Lower leg skin (tissue), 4 donors: ENCODE measurements around the gene ITM2A. TPM values are rescaled to one million over a fixed set of nuclear protein-coding genes. Genes with fewer than 3 reads are reported as not detected.

Source experiments
- DNase-seq, 2 donors: peaks; one replicate each; pipeline ENCODE4 v3.0.0-alpha.2; 2019; ENCODE audit warnings: low spot score in 2 of 2
- H3K4me3 ChIP-seq: fragments of 200-600 bp; sonication (generic); 2 replicates; pipeline ENCODE4 v1.5.1; 2017; ENCODE audit warnings: mild to moderate bottlenecking, low read depth; ENCODE audit not compliant: poor library complexity, severe bottlenecking
- POLR2A ChIP-seq, 2 donors: fragments of 450-650 bp; IDR thresholded peaks; one replicate each; pipeline ENCODE4 v1.6.1; 2016 to 2017; ENCODE audit warnings: antibody characterized with exemption in 2 of 2, mild to moderate bottlenecking in 1 of 2, moderate library complexity in 1 of 2
- WGBS, 2 donors: methylation state at CpG; one replicate each; pipeline ENCODE4 v1.1.5; 2018; 5-methylcytosine and 5-hydroxymethylcytosine counted together
- intact Hi-C: fragments of 100-400 bp; cut with DNase I; formaldehyde crosslinking; loops from one replicate; pipeline ENCODE4 v1.15.0; 2023; ENCODE audit warnings: low total_unique reads
- total RNA-seq, 4 donors: library from RNA; depleted of rRNA; stranded (reverse); fragments of >200 nt; gene quantifications; one replicate each; pipeline ENCODE4 v1.1.0, GENCODE V29; 2016
- TF ChIP-seq, protein P1 (sequence below), 3 donors: fragments of 450-650 bp; IDR thresholded peaks; one replicate each; pipeline ENCODE4 v1.5.1; 2016; ENCODE audit warnings: antibody characterized with exemption in 3 of 3, mild to moderate bottlenecking in 3 of 3, moderate library complexity in 2 of 3

ITM2A gene
- 10 to 100 TPM; 15.8 to 40.0 (median 21.4) TPM for total RNA-seq

DNA sequence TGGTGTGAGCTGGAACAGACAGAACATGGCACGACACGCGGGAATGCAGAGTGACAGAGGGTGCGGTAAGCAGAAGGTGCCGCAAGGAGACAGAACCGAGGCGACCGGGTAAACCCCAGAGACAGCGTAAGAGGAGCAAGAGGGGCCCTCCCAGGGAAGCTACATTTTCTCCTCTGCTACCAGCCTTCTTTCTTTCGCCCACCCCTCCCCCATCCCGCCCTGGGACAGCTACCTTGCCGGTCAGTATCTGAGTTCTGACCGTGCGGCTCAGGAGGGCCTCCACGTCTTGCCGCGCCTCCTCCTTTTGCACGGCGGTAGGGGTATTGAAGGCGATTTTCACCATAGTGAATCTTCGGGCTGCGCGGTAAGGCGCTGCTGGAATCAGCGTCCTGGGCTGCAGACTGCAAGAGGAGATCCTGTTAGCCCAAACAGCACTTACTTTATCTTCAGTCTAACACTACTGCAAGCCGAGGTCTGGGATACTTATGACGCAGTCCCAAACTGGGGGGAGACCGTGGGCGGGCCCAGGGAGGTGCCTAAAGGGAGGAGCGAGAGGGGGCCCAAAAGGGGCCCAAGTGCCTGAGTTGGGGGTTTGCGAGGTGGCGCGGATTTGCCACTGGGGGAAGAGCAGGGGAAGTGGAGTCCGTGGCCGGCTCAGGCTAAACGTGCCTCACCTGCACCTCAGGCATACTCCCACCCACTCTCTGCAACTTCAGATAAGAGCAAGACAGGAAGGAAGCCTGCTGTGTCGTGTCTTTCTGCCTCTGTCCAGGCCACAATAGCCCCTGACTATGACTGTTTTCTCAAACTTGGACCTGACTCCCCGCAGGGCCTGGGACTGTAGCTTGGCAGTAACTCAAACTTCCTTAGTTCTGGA is at the start of gene ITM2A:
ITM2A (minus strand) TSS at position 462 of the 877 bp plus-strand sequence; CDS start at position 343, 119 bp downstream.
- H3K4me3 ChIP-seq, result peak within 1 kb of the TSS; percentile 38
- DNase-seq, result peak; percentile 14 to 87
- TF ChIP-seq, protein P1, sequence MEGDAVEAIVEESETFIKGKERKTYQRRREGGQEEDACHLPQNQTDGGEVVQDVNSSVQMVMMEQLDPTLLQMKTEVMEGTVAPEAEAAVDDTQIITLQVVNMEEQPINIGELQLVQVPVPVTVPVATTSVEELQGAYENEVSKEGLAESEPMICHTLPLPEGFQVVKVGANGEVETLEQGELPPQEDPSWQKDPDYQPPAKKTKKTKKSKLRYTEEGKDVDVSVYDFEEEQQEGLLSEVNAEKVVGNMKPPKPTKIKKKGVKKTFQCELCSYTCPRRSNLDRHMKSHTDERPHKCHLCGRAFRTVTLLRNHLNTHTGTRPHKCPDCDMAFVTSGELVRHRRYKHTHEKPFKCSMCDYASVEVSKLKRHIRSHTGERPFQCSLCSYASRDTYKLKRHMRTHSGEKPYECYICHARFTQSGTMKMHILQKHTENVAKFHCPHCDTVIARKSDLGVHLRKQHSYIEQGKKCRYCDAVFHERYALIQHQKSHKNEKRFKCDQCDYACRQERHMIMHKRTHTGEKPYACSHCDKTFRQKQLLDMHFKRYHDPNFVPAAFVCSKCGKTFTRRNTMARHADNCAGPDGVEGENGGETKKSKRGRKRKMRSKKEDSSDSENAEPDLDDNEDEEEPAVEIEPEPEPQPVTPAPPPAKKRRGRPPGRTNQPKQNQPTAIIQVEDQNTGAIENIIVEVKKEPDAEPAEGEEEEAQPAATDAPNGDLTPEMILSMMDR (IDR thresholded peaks at IDR 0.05), result no peak
- TF ChIP-seq POLR2A (IDR thresholded peaks at IDR 0.05), result no peak
- intact Hi-C loops, result no loop called here
- 3 to 21% methylated on average over 22 to 38 of the region's 38 CpGs for WGBS, 2 donors

DNA sequence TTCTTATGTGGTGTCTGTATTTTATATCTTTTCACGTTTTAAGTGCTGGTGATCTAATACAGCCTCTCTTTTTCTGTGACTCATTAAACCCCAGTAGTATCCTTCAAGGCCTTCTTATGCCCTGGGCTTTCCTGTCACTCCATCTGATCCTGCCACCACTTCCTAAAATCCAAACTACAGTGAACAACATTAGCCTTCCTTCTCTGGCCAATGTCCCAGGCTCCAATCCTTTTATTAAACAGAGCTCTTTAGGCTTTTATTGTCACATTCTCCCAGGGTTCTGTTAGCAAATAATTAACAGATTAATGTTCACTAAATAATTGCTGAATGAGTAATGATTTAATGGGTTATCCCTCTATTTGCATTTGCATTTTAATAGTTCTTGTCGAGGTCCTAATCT is 47.9 kb upstream of the ITM2A start:
- TF ChIP-seq, protein P1 (IDR thresholded peaks at IDR 0.05), result no peak
- TF ChIP-seq POLR2A (IDR thresholded peaks at IDR 0.05), result no peak
- no peak overlapping the region for H3K4me3 ChIP-seq
- intact Hi-C loops, result no loop called here
- WGBS, 2 donors, result 30 to 45% methylated on average over 2 of the region's 2 CpGs
- no peak for DNase-seq

DNA sequence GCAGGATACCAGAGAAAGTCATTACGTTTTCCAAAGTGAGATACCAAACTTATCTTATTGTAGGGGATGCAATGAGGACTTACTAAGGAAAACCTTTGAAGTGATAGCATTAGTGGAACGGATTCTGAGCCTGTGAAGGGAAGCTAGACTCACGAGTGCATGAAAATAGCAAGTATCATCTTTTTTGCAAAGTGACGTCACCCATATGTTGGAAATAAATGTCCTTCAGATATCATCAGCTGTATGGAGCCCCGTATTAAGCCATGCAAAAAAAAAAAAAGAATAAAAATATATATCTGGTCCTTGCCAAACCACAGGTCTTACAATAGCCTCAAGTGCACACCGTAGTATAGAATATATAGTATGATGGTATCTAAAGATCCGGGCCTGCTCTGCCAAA is 46.8 kb upstream of the ITM2A start:
- WGBS, 2 donors, result 74 to 83% methylated on average over 7 of the region's 7 CpGs

DNA sequence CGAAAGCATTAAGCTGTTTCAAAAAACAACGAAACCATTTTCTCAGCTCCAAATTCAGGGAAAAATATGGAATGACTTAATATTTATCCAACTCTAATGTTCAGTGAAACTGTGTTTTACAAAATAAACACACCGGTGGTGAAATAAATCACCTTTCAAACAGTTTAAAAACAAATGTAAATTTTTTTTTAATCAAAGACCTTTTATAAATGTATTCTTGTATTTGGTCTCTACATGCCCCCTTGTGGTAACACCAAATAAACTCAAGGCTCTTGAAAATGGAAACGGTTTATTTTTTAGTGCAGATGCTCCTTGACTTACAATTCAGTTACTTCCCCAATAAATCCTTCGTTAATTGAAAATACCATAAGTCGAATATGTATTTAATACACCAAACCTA is 45.8 kb upstream of the ITM2A start:
- intact Hi-C loops, result no loop called here
- WGBS, 2 donors, result 16 to 27% methylated on average over 6 of the region's 6 CpGs
- TF ChIP-seq POLR2A (IDR thresholded peaks at IDR 0.05), result no peak
- TF ChIP-seq, protein P1 (IDR thresholded peaks at IDR 0.05), result no peak
- DNase-seq, result no peak
- H3K4me3 ChIP-seq, result no peak overlapping the region

More for the DNA sequence above, 46.8 kb upstream of the ITM2A start:
- intact Hi-C loops, result no loop called here
- no peak for TF ChIP-seq POLR2A (IDR thresholded peaks at IDR 0.05)
- TF ChIP-seq, protein P1 (IDR thresholded peaks at IDR 0.05), result no peak
- no peak for DNase-seq
- no peak overlapping the region for H3K4me3 ChIP-seq

DNA sequence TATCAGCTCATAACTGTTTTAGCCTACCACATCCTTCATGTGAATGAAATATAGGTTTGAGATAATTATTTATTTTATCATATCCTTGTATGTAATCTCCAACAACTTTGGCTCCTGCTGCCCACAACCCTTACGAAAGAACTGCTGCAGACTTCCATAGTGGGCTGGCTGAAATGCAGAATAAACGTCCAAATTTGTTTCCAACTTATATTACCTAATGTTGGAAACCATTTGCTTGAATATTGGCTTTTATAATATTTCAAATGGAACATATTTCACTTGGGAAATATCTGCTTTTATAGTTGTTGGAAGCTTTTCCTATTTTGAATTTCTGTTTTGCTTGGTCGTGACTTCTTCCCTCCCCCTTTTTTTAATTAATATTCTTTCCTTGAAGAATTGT is 45.0 kb upstream of the ITM2A start:
- DNase-seq, result no peak
- H3K4me3 ChIP-seq, result no peak overlapping the region
- TF ChIP-seq POLR2A (IDR thresholded peaks at IDR 0.05), result no peak
- TF ChIP-seq, protein P1 (IDR thresholded peaks at IDR 0.05), result no peak
- WGBS, 2 donors, result 37 to 44% methylated on average over 3 of the region's 3 CpGs
- intact Hi-C loops, result no loop called here
